ENCODE measurements around the gene TP53BP2. TPM values are rescaled to one million over a fixed set of nuclear protein-coding genes. Genes with fewer than 3 reads are reported as not detected.

The TP53BP2 gene
- total RNA-seq, 1 donor from 2014 or later: 46.6 TPM

DNA sequence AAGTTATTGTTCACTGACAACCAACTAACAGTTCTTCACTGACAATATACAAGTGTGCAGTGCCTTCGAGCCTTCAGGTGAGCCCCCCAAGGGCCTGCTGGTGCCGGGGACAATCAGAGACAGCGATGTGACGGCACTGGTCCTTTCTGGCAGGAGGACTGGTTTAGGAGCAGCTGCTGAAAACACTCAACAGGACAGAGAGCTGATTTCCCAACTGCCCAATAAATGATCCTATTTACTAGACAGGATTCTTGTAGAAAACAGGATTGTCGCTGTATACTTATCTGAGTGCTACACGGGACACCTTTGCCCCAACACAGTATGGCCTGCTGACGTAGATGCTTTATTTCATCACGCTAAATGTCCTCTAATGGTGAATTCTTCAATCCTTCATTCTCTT lies 65.4 kb downstream of the TP53BP2 start:
- no peak overlapping the region for H3K27ac Mint-ChIP-seq (ENCODE audit: unreplicated experiment)

GRCh38 chr1:223776826-223777454 lies 68.8 kb downstream of the TP53BP2 start:
- Mint-ChIP-seq H3K27ac (ENCODE audit: unreplicated experiment) (peak overlapping the region; percentile 83), H3K27me3 (ENCODE audit: low read depth, unreplicated experiment) (no peaks in the 10 kb centered on the region), H3K36me3 (ENCODE audit: low read depth, unreplicated experiment) (peaks cover 12% of the 10 kb centered on the region), H3K4me3 (ENCODE audit: unreplicated experiment) (peak overlapping the region; percentile 43), H3K9me3 (ENCODE audit: unreplicated experiment) (no peaks in the 10 kb centered on the region), H3K4me1 (ENCODE audit: low read depth, unreplicated experiment) (peaks cover 49% of the 10 kb centered on the region)
- Histone ChIP-seq H3K27me3 (ENCODE audit: insufficient read depth, low read length) (no peaks in the 10 kb centered on the region), H2AFZ (ENCODE audit: low read depth, low read length) (no peak overlapping the region), H3K4me1 (ENCODE audit: insufficient read depth, low read length) (peaks cover 36% of the 10 kb centered on the region), H3K4me3 (ENCODE audit: insufficient read depth, low read depth, low read length) (no peak overlapping the region), H3K9me3 (ENCODE audit: insufficient read depth, low read depth, low read length) (no peaks in the 10 kb centered on the region), H3K4me2 (ENCODE audit: low read length) (no peak overlapping the region), H3K79me2 (ENCODE audit: insufficient read depth, low read length) (no peaks in the 10 kb centered on the region), H3K36me3 (ENCODE audit: insufficient read depth, low read length) (peaks cover 53% of the 10 kb centered on the region), H4K20me1 (ENCODE audit: insufficient read depth, low read length) (no peaks in the 10 kb centered on the region), H3K27ac (ENCODE audit: low read depth, low read length) (peak overlapping the region; percentile 81), H3K9ac (ENCODE audit: low read length) (no peak overlapping the region)
- DNase-seq (ENCODE audit: low read depth): no peak
- FAIRE-seq: no peak
- TF ChIP-seq, protein P1, sequence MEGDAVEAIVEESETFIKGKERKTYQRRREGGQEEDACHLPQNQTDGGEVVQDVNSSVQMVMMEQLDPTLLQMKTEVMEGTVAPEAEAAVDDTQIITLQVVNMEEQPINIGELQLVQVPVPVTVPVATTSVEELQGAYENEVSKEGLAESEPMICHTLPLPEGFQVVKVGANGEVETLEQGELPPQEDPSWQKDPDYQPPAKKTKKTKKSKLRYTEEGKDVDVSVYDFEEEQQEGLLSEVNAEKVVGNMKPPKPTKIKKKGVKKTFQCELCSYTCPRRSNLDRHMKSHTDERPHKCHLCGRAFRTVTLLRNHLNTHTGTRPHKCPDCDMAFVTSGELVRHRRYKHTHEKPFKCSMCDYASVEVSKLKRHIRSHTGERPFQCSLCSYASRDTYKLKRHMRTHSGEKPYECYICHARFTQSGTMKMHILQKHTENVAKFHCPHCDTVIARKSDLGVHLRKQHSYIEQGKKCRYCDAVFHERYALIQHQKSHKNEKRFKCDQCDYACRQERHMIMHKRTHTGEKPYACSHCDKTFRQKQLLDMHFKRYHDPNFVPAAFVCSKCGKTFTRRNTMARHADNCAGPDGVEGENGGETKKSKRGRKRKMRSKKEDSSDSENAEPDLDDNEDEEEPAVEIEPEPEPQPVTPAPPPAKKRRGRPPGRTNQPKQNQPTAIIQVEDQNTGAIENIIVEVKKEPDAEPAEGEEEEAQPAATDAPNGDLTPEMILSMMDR (IDR thresholded peaks at IDR 0.05; ENCODE audit: insufficient read depth, low read depth, low read length): no peak
- TF ChIP-seq EZH2 (IDR thresholded peaks at IDR 0.05; ENCODE audit: insufficient read depth, low read length): no peak

More for the DNA sequence above, 65.4 kb downstream of the TP53BP2 start:
- Histone ChIP-seq H4K20me1 (ENCODE audit: insufficient read depth, low read length) (no peaks in the 10 kb centered on the region), H3K36me3 (ENCODE audit: insufficient read depth, low read length) (peaks cover 41% of the 10 kb centered on the region), H3K9ac (ENCODE audit: low read length) (no peak overlapping the region), H3K4me3 (ENCODE audit: insufficient read depth, low read depth, low read length) (no peak overlapping the region), H3K79me2 (ENCODE audit: insufficient read depth, low read length) (no peaks in the 10 kb centered on the region), H3K9me3 (ENCODE audit: insufficient read depth, low read depth, low read length) (no peaks in the 10 kb centered on the region), H2AFZ (ENCODE audit: low read depth, low read length) (no peak overlapping the region), H3K27me3 (ENCODE audit: insufficient read depth, low read length) (no peaks in the 10 kb centered on the region), H3K27ac (ENCODE audit: low read depth, low read length) (no peak overlapping the region), H3K4me1 (ENCODE audit: insufficient read depth, low read length) (peaks cover 13% of the 10 kb centered on the region), H3K4me2 (ENCODE audit: low read length) (no peak overlapping the region)
- Mint-ChIP-seq H3K36me3 (ENCODE audit: low read depth, unreplicated experiment) (peaks cover 5% of the 10 kb centered on the region), H3K4me1 (ENCODE audit: low read depth, unreplicated experiment) (peaks cover 25% of the 10 kb centered on the region), H3K4me3 (ENCODE audit: unreplicated experiment) (no peak overlapping the region), H3K27me3 (ENCODE audit: low read depth, unreplicated experiment) (no peaks in the 10 kb centered on the region), H3K9me3 (ENCODE audit: unreplicated experiment) (no peaks in the 10 kb centered on the region)
- TF ChIP-seq, protein P1 (IDR thresholded peaks at IDR 0.05; ENCODE audit: insufficient read depth, low read depth, low read length): no peak
- TF ChIP-seq EZH2 (IDR thresholded peaks at IDR 0.05; ENCODE audit: insufficient read depth, low read length): no peak
- DNase-seq (ENCODE audit: low read depth) (no peak), FAIRE-seq (no peak)

Data from astrocyte (in vitro differentiated cells and primary cell).